ENCODE results near the gene ALG14. TPM values are rescaled to one million over a fixed set of nuclear protein-coding genes. Genes with fewer than 3 reads are reported as not detected.
"Not testable (repeated sequence)": the region's sequence is repeated elsewhere in the genome, so short reads cannot be mapped to it uniquely, and the experiment has no call there.

ALG14 gene
- total RNA-seq, 2 experiments from 2014 or later = 2.4 to 2.7 TPM

GRCh38 chr1:94942171-94943128 lies 130.3 kb downstream of the ALG14 start:
- Mint-ChIP-seq H3K4me1 (no peaks in the 10 kb centered on the region), H3K36me3 (ENCODE audit: low read depth) (no peaks in the 10 kb centered on the region), H3K9me3 (no peaks in the 10 kb centered on the region), H3K27me3 (peaks cover 14% of the 10 kb centered on the region), H3K4me3 (no peak overlapping the region), H3K27ac (no peak overlapping the region)
- POLR2A ChIA-PET = no interaction called here
- CTCF ChIA-PET = no interaction called here
- DNase-seq = no peak

GRCh38 chr1:94941480-94941879 lies 131.3 kb downstream of the ALG14 start:
- H3K27ac Mint-ChIP-seq; H3K4me1 Mint-ChIP-seq; DNase-seq; CTCF ChIA-PET; H3K9me3 Mint-ChIP-seq; POLR2A ChIA-PET; H3K4me3 Mint-ChIP-seq; H3K36me3 Mint-ChIP-seq (ENCODE audit: low read depth): not testable (repeated sequence)
- peaks cover 14% of the 10 kb centered on the region for H3K27me3 Mint-ChIP-seq

GRCh38 chr1:94940738-94941137 lies 132.0 kb downstream of the ALG14 start:
- Mint-ChIP-seq H3K9me3 (no peaks in the 10 kb centered on the region), H3K4me1 (peaks cover 2% of the 10 kb centered on the region), H3K36me3 (ENCODE audit: low read depth) (no peaks in the 10 kb centered on the region), H3K4me3 (no peak overlapping the region), H3K27ac (no peak overlapping the region), H3K27me3 (peaks cover 16% of the 10 kb centered on the region)
- ChIA-PET CTCF (no interaction called here), POLR2A (no interaction called here)
- no peak for DNase-seq

- ChIA-PET CTCF (no interaction called here), POLR2A (no interaction called here)
- DNase-seq = no peak
- Mint-ChIP-seq H3K27me3 (peaks cover 10% of the 10 kb centered on the region), H3K4me1 (peaks cover 4% of the 10 kb centered on the region), H3K27ac (no peak overlapping the region), H3K4me3 (no peak overlapping the region), H3K36me3 (ENCODE audit: low read depth) (no peaks in the 10 kb centered on the region), H3K9me3 (no peaks in the 10 kb centered on the region)
These were observed 134.9 kb downstream of the ALG14 start for GRCh38 chr1:94937820-94938219.

- H3K36me3 Mint-ChIP-seq (ENCODE audit: low read depth) = no peaks in the 10 kb centered on the region
- DNase-seq = no peak
- POLR2A ChIA-PET = no interaction called here
- no peaks in the 10 kb centered on the region for H3K9me3 Mint-ChIP-seq
- CTCF ChIA-PET = no interaction called here
- H3K4me3 Mint-ChIP-seq = no peak overlapping the region
- H3K4me1 Mint-ChIP-seq = peaks cover 4% of the 10 kb centered on the region
- H3K27me3 Mint-ChIP-seq = peaks cover 10% of the 10 kb centered on the region
- no peak overlapping the region for H3K27ac Mint-ChIP-seq
These were observed 135.7 kb downstream of the ALG14 start for GRCh38 chr1:94936861-94937620.

- Mint-ChIP-seq H3K36me3 (ENCODE audit: low read depth) (no peaks in the 10 kb centered on the region), H3K4me1 (peaks cover 4% of the 10 kb centered on the region), H3K27ac (no peak overlapping the region), H3K4me3 (no peak overlapping the region), H3K9me3 (no peaks in the 10 kb centered on the region), H3K27me3 (peaks cover 15% of the 10 kb centered on the region)
- no peak for DNase-seq
- ChIA-PET CTCF (no interaction called here), POLR2A (no interaction called here)
These were observed 137.3 kb downstream of the ALG14 start for GRCh38 chr1:94935476-94935875.

- CTCF ChIA-PET = no interaction called here
- Mint-ChIP-seq H3K4me3 (no peak overlapping the region), H3K9me3 (no peaks in the 10 kb centered on the region), H3K27ac (no peak overlapping the region), H3K4me1 (peaks cover 4% of the 10 kb centered on the region), H3K27me3 (peaks cover 17% of the 10 kb centered on the region), H3K36me3 (ENCODE audit: low read depth) (no peaks in the 10 kb centered on the region)
- POLR2A ChIA-PET = no interaction called here
- no peak for DNase-seq
These were observed 137.7 kb downstream of the ALG14 start for GRCh38 chr1:94935034-94935433.

- H3K4me3 Mint-ChIP-seq = no peak overlapping the region
- ChIA-PET CTCF (no interaction called here), POLR2A (no interaction called here)
These were observed 138.2 kb downstream of the ALG14 start for GRCh38 chr1:94934551-94934950.

GRCh38 chr1:94931254-94931841 lies 141.4 kb downstream of the ALG14 start:
- CTCF ChIA-PET = no interaction called here

More at GRCh38 chr1:94934551-94934950, 138.2 kb downstream of the ALG14 start:
- Mint-ChIP-seq H3K36me3 (ENCODE audit: low read depth) (no peaks in the 10 kb centered on the region), H3K27me3 (peaks cover 19% of the 10 kb centered on the region), H3K4me1 (peaks cover 4% of the 10 kb centered on the region), H3K27ac (no peak overlapping the region), H3K9me3 (no peaks in the 10 kb centered on the region)
- no peak for DNase-seq

GRCh38 chr1:94929351-94930217 lies 143.2 kb downstream of the ALG14 start:
- CTCF ChIA-PET = no interaction called here

More at GRCh38 chr1:94931254-94931841, 141.4 kb downstream of the ALG14 start:
- Mint-ChIP-seq H3K27ac (no peak overlapping the region), H3K9me3 (no peaks in the 10 kb centered on the region), H3K4me3 (no peak overlapping the region), H3K36me3 (ENCODE audit: low read depth) (no peaks in the 10 kb centered on the region), H3K4me1 (peaks cover 8% of the 10 kb centered on the region), H3K27me3 (peaks cover 35% of the 10 kb centered on the region)
- POLR2A ChIA-PET = no interaction called here
- no peak for DNase-seq

GRCh38 chr1:94928293-94928939 lies 144.3 kb downstream of the ALG14 start:
- Mint-ChIP-seq H3K9me3 (no peaks in the 10 kb centered on the region), H3K27me3 (peaks cover 54% of the 10 kb centered on the region), H3K27ac (no peak overlapping the region), H3K4me1 (peaks cover 10% of the 10 kb centered on the region), H3K4me3 (no peak overlapping the region), H3K36me3 (ENCODE audit: low read depth) (peaks cover 3% of the 10 kb centered on the region)
- ChIA-PET POLR2A (no interaction called here), CTCF (interaction anchor here (1.3 kb wide), 1 partner anchor 74 kb away, joined by 3 read pairs; no protein-coding TSS in a partner anchor)
- no peak for DNase-seq

More at GRCh38 chr1:94929351-94930217, 143.2 kb downstream of the ALG14 start:
- H3K4me3 Mint-ChIP-seq = no peak overlapping the region
- POLR2A ChIA-PET = no interaction called here
- H3K27me3 Mint-ChIP-seq = peaks cover 45% of the 10 kb centered on the region
- peaks cover 3% of the 10 kb centered on the region for H3K36me3 Mint-ChIP-seq (ENCODE audit: low read depth)
- no peak overlapping the region for H3K27ac Mint-ChIP-seq
- H3K9me3 Mint-ChIP-seq = no peaks in the 10 kb centered on the region
- DNase-seq = no peak
- peaks cover 10% of the 10 kb centered on the region for H3K4me1 Mint-ChIP-seq

- Mint-ChIP-seq H3K9me3 (no peaks in the 10 kb centered on the region), H3K36me3 (ENCODE audit: low read depth) (peaks cover 3% of the 10 kb centered on the region), H3K27me3 (peaks cover 59% of the 10 kb centered on the region), H3K27ac (no peak overlapping the region), H3K4me3 (peak overlapping the region; percentile 49), H3K4me1 (peaks cover 15% of the 10 kb centered on the region)
- DNase-seq = no peak
- ChIA-PET CTCF (interaction anchor here (1.3 kb wide), 1 partner anchor 73 kb away, joined by 3 read pairs; no protein-coding TSS in a partner anchor), POLR2A (no interaction called here)
These were observed 145.2 kb downstream of the ALG14 start for GRCh38 chr1:94927405-94928175.

All from activated CD4-positive, alpha-beta memory T cell treated with anti-CD3 and anti-CD28 coated beads, Interleukin-2, amount 10 ng/mL, durations not matched to agents 7 days and 5 days (primary cell).